NOMO-1 treated with dmso at 0.1 percent for 144 hours (cell line): ENCODE results near the gene NFAM1.

ENCODE experiments used
- DNase-seq: peaks from one replicate; lab custom pipeline; 2025; ENCODE audit not compliant: unreplicated experiment; lab: John Stamatoyannopoulos, UW

NFAM1 gene

DNA sequence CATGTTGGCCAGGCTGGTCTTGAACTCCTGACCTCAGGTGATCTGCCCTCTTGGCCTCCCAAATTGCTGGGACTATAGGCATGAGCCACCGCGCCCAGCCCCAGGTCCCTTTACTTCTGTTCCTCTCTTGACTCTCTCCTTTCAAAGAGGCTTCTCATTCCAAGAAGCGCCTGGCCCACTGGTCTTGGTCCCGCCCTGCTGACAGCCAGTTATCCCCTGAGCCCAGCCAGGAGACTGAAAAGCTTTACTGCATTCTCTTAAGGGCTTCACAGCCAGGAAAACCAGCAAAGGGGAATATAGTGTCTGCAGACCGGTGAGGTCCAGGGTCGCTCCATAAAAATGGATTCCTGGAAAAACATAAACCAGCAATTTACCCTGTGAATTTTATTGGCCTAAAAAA, 68.3 kb downstream of the NFAM1 start:
- no peak for DNase-seq

DNA sequence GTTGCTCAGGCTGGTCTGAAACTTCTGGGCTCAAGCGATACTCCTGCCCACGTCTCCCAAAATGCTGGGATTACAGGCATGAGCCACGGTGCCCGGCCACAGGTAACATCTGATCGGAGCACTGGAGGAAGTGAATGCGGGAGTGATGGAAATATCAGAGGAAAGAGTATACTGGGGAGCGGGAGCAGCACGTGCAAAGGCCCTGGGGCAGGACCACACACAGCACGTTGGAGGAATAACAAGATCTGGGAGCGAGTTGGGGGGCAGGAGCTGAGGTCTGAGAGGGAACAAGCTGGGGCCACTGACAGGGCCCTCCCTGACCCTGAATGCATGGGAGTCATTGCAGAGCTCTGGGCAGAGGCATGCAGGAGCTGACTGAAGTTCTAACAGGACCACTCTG, 70.7 kb downstream of the NFAM1 start:
- no peak for DNase-seq

DNA sequence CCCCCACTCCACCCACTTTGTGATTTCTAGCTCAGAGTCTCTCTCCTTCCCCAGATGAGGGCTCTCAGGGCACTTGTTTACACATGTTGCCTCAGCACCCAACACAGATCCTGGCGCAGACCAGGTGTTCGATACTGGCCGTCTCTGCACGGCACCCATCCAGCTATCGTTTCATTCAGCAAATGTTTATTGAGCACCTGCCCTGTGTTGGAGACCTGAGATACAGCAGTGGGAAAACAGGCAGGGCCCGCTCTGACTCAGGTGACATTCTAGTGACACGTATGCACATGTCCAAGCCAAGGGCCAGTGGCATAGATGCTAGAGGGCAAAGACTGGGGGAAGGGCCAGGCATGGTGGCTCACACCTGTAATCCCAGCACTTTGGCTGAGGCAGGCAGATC, 71.9 kb downstream of the NFAM1 start:
- no peak for DNase-seq

DNA sequence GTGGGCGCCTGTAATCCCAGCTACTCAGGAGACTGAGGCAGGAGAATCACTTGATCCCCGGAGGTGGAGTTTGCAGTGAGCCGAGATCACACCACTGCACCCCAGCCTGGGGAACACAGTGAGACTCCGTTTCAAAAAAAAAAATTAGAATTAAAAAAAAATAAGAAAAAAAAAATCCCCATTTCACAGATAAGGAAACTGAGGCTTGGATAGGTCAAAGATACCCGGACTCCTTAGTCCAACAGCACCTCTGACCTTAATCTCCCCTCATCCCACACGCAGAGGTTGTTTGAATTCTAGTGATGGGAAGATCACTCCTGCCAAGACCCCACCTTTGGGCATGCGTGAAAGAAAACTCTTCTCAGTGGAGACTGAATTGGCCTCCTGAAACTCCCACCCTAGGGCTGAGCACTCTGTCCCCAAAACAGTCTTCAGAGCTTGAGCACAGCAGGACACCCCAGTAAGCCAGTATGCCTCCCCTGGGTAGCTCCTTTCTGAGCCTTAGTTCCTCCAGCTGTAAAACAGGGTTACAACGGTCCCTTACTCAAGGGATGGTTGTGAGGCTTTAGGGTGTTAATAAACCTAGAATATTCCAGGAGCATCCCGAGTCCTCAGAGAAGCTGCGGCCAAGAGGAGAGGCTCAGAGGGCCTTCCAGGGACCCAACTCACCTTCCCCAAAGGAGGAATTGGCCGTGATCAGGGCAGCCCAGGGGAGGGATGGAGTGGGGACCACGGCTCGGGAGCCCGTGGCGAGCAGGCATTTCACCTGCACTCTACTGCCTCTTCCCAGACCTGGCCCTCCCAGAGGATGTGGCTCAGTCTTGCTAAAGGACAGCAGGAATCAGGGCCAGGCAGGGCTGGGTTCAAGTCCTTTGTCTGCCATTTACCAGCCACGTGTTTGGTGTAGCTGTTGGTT, 73.3 kb downstream of the NFAM1 start:
- DNase-seq: no peak

DNA sequence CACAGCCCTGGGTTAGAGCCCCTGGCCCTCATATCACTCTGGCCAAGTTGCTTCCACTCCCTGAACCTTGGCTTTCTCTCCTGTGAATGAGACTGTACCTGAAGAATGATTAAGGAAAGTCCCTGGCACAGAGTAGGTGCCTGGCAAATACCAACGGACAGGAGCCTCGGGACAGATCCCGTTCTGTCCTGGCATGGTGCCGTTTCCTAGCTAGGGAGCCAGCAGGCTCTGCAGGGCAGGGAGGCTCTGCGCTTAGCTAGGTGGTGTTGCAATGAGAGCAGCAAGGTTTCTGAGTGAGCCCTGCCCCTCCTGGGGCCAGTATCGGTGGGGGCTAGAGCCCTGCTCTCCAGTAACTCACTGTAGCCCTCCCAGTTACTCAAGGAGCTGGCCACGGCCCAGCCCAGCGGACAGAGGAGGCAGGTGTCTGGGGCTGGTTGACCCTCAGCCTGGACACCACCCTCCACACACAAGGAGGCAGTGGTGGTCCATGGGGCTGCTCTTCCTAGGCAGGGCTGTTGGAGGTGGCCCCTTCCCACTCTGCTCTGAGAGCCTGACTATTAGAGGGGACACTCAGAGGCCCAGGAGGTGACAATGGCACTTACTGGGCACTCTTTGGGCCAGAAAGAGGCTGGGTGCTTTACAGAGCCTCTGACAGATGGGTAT, 74.4 kb downstream of the NFAM1 start:
- no peak for DNase-seq

GRCh38 chr22:42357221-42357620, 75.0 kb downstream of the NFAM1 start:
- no peak for DNase-seq

DNA sequence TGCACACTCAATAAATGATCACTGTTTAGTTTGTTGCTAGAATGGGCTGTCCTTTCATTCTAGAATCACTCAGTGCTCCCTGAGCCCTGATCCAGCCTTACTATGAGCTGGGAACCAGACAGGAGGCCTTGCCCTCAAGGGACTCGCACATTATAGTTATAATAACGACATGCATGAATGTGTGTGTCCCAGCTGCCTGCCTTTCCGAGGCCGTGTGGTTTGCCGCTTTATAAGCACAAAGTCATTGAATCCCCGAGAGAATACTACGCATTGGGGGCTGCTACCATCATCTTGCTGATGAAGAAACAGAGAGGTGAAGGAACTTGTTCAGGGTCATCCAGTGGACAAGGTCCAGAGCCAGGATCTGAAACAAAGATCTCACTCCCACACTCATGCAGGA, 75.7 kb downstream of the NFAM1 start:
- DNase-seq: no peak

GRCh38 chr22:42353883-42354727, 78.1 kb downstream of the NFAM1 start:
- DNase-seq: no peak

GRCh38 chr22:42350373-42350772, 81.8 kb downstream of the NFAM1 start:
- DNase-seq: no peak

- DNase-seq: no peak
Observed at GRCh38 chr22:42347281-42347824, 84.8 kb downstream of the NFAM1 start.

- no peak for DNase-seq
Observed at GRCh38 chr22:42346722-42347121, 85.5 kb downstream of the NFAM1 start.

DNA sequence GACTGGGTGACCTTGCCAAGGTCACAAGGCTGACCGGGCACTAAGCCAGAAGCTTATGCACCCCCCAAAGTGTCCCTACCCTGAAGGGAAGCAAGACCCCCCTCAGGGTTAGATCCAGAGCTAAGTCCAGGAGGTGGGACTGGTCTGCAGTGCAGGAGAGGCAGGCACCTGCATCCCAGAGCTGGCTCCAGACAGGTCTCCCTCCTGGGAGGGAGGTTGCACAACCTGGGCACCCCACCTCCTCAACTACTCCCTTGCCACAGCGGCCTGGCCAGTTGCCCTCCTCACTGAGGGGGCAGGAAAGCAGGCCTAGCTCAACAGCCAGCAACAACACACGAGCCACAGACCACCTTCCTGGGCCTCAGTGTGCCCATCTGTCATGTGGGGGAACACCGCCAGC, 86.7 kb downstream of the NFAM1 start:
- no peak for DNase-seq

DNA sequence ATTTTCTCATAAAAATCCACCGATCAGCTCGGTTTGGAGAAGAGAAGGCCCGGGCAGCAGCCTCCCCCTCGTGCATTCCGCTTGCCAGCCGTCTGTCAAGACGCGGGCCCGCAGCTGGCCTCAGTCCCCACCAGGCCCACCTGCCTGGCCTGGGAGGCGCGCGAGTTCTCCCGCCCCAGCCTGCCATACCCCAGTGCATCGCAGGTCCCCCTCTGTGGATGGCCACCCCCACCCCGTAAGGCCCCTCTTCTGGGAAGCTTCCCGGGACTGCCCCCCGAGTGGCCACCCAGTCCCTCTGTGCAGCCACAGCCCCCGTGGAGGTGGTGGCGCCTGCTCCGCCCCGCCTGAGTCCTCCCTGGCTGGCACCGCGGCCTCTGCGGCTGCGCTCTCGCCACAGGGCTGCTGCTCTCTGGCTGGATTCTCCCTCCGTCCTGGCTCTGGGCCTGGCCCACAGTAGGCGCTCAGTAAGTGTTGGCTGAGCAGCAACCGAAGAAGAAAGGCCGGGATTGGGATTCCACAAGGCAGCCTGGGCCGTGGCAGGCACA, 87.8 kb downstream of the NFAM1 start:
- DNase-seq: no peak

DNA sequence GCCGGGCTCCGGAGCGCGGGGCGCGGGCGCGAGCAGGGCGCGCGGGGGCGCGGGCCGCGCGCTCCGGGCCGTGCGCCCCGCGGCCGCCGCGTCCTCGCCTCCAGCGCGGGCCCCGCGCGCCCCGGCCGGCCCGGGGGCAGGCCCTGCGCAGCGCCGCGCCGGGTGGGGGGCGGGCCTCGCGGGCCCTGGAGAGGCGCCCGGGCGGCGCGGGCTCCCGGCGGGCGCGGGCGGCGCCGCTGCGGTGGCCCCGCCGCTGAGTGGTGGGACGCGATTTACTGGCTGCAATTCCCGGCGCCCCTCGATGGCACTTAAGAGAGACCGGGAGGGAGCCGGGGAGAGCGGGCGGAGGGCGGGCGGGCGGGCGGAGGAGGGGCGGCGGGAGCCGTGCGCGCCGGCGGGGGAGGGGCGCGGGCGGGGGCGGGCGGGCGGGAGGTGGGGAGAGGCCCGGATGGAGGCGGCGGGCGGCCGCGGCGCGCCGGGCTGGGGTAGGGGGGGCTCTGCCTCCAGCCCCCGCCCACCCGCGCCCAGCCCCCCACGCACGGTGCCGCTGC, 88.6 kb downstream of the NFAM1 start:
- DNase-seq: no peak

DNA sequence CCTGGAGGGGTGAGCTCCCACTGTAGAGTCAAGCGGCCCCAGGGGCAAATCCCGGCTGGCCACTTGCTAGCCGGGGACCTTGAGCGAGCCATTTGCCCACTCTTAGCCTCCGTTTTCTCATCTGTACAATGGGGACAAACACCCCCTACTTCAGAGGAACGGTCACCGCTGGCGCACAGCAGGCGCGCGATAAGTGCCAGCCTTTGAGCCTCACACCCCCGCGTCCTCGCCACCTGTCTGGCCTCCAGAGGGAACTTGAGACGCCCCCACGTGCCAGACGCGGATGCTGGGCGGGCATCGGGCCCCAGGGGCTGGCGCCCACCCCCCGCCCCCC, 89.1 kb downstream of the NFAM1 start:
- DNase-seq: no peak

GRCh38 chr22:42342426-42343120, 89.6 kb downstream of the NFAM1 start:
- no peak for DNase-seq

- DNase-seq: no peak
Observed at GRCh38 chr22:42341779-42342178, 90.4 kb downstream of the NFAM1 start.

DNA sequence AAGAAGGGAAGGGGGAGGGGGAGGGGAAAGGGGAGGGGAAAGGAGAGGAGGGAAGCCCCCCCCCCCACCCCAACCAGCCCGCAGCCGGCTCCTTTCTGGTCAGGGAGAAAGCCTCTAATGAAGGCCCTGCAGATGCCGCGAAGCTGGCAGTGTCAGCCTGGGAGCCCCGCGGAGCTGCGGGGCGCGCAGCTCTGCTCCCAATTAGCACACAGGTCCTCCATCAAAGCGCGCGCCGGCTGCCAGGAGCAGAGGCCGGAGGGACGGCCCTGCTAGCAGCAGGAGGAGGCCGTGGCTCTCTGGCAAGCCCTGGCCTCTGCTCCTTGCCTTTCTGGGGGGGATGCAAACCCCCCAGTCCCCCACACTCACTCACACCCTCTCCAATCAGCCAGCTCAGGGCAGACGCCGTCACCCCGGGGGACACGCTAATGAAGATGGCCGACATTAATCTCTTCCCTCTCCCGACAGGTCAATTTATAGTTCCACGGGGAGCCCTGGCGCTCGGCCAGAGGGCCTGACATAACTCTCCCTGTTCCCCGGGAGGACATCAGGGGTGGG, 91.3 kb downstream of the NFAM1 start:
- DNase-seq: no peak

GRCh38 chr22:42340150-42340549, 92.1 kb downstream of the NFAM1 start:
- DNase-seq: no peak

- DNase-seq: no peak
Observed at GRCh38 chr22:42338479-42338878, 93.7 kb downstream of the NFAM1 start.
